Upper lobe of right lung (tissue), 1 donor: ENCODE data around the gene ANKRD40. TPM values are rescaled to one million over a fixed set of nuclear protein-coding genes. Genes with fewer than 3 reads are reported as not detected.
A peak's percentile ranks its signal among the peaks of the same experiment; 100 is the strongest.
"Not testable (repeated sequence)": the region's sequence is repeated elsewhere in the genome, so short reads cannot be mapped to it uniquely, and the experiment has no call there.

Source experiments
- ATAC-seq: fragments of 200-7000 bp; cut with Tn5 transposase; one replicate; pipeline ENCODE4 v1.9.1; 2020; ENCODE audit warnings: mild to moderate bottlenecking, moderate library complexity
- DNase-seq: peaks from one replicate; pipeline ENCODE4 v3.0.0-alpha.2; 2020
- H3K27ac ChIP-seq: fragments of 200-600 bp; one replicate; pipeline ENCODE4 v1.8.0; 2022
- H3K27me3 ChIP-seq: fragments of 200-600 bp; one replicate; pipeline ENCODE4 v1.8.0; 2022; ENCODE audit warnings: mild to moderate bottlenecking
- H3K36me3 ChIP-seq: fragments of 200-600 bp; one replicate; pipeline ENCODE4 v1.8.0; 2022
- H3K4me1 ChIP-seq: fragments of 200-600 bp; one replicate; pipeline ENCODE4 v1.8.0; 2022
- H3K4me3 ChIP-seq: fragments of 200-600 bp; one replicate; pipeline ENCODE4 v1.8.0; 2022; ENCODE audit warnings: mild to moderate bottlenecking
- H3K9me3 ChIP-seq: fragments of 200-600 bp; one replicate; pipeline ENCODE4 v1.8.0; 2022
- intact Hi-C: fragments of 100-400 bp; cut with DNase I; formaldehyde crosslinking; loops from one replicate; pipeline ENCODE4 v1.11.0; 2022
- total RNA-seq: library from RNA; stranded (reverse); fragmentation: NEBNext Ultra II Directional; extraction: Animal tissue kit (Norgen Biotek cat#: 25700); gene quantifications from one replicate; pipeline ENCODE4 v1.2.1, GENCODE V29; 2021
- TF ChIP-seq, protein P1 (sequence below): fragments of 200-600 bp; IDR thresholded peaks from one replicate; pipeline ENCODE4 v1.8.0; 2022; ENCODE audit warnings: antibody characterized with exemption
- donor health status: DM: no; HTN: yes; CAD: no; lungs with severe emphysema.

Gene ANKRD40
- total RNA-seq, 1 donor from 2014 or later, result 57.7 TPM

DNA sequence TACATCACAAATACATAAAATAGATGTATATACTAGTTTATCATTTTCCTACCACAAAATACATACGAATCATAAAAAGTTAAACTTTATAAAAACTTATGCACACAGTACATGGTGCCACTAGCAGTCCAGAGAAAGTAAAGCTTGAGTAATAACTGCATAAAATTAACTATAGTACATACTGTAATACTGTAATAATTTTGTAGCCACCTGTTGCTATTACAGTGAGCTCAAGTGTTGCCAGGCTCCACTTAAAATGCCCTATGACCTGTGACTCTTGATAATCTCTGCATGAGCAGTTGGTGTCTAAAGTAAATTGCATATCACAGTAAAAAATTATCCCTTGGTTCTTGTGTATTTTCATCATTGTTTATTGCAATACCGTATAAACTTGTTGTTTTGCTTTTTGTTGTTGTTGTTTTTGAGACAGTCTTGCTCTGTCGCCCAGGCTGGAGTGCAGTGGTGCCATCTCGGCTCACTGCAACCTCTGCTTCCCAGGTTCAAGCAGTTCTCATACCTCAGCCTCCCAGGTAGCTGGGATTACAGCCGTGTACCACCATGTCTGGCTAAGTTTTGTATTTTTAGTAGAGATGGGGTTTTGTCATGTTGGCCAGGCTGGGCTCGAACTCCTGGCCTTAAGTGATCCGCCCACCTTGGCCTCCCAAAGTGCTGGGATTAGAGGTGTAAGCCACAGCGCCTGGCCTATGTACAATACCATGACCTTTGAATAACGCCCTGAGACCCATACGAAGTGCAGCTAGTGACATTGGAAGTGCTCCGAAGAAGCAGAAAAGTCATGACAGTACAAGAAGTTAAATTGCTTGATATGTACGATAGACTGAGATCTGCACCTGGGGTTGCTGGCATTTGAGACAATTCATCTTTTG, 18.3 kb upstream of the ANKRD40 start:
- TF ChIP-seq, protein P1, sequence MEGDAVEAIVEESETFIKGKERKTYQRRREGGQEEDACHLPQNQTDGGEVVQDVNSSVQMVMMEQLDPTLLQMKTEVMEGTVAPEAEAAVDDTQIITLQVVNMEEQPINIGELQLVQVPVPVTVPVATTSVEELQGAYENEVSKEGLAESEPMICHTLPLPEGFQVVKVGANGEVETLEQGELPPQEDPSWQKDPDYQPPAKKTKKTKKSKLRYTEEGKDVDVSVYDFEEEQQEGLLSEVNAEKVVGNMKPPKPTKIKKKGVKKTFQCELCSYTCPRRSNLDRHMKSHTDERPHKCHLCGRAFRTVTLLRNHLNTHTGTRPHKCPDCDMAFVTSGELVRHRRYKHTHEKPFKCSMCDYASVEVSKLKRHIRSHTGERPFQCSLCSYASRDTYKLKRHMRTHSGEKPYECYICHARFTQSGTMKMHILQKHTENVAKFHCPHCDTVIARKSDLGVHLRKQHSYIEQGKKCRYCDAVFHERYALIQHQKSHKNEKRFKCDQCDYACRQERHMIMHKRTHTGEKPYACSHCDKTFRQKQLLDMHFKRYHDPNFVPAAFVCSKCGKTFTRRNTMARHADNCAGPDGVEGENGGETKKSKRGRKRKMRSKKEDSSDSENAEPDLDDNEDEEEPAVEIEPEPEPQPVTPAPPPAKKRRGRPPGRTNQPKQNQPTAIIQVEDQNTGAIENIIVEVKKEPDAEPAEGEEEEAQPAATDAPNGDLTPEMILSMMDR, result no peak
- Histone ChIP-seq H3K9me3 (no peaks in the 10 kb centered on the region), H3K36me3 (no peaks in the 10 kb centered on the region), H3K4me1 (peaks cover 68% of the 10 kb centered on the region), H3K4me3 (no peak overlapping the region), H3K27me3 (no peaks in the 10 kb centered on the region), H3K27ac (no peak overlapping the region)
- no peak for DNase-seq
- ATAC-seq, result no peak
- intact Hi-C loops, result no loop called here

DNA sequence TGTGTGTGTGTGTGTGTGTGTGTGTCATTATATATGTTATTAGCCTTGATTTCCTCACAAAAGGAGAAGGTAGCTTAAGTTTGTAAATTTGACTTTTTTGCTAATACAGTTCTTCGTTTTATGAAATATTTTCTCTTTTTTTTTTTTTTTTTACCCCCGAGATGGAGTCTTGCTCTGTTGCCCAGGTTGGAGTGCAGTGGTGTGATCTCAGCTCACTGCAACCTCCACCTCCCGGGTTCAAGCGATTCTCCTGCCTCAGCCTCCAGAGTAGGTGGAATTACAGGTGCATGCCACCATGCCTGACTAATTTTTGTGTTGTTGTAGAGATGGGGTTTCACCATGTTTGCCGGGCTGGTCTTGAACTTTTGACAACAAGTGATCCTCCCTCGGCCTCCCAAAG, 16.9 kb upstream of the ANKRD40 start:
- ATAC-seq, H3K9me3 ChIP-seq, intact Hi-C loops, H3K4me3 ChIP-seq, H3K36me3 ChIP-seq, H3K27me3 ChIP-seq, H3K27ac ChIP-seq, DNase-seq: not testable (repeated sequence)
- H3K4me1 ChIP-seq, result peaks cover 56% of the 10 kb centered on the region

DNA sequence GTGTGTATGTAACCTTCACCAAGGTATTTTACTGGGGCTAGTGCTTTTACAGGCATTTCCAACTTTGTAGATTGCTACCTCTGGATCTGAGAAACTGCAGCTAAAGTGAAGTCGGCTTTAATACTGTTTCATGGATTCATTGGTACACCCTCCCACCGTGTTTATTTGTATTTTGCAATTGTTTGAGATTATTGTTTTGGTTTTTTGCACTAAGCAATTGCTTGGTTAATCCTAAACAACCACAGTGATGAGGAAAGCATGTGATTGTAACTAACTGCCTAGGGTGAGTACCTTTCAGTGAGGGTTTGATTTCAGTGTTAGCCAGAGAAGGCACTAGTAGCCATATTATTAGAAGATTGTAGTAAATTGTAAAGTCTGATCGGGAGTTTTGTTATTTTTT, 15.0 kb upstream of the ANKRD40 start:
- H3K4me1 ChIP-seq, result peaks cover 47% of the 10 kb centered on the region
- H3K36me3 ChIP-seq, result no peaks in the 10 kb centered on the region
- no peak overlapping the region for H3K4me3 ChIP-seq
- TF ChIP-seq, protein P1, result no peak
- no peak overlapping the region for H3K27ac ChIP-seq
- no peaks in the 10 kb centered on the region for H3K9me3 ChIP-seq
- no peaks in the 10 kb centered on the region for H3K27me3 ChIP-seq
- ATAC-seq (no peak), DNase-seq (no peak)
- intact Hi-C loops, result no loop called here

DNA sequence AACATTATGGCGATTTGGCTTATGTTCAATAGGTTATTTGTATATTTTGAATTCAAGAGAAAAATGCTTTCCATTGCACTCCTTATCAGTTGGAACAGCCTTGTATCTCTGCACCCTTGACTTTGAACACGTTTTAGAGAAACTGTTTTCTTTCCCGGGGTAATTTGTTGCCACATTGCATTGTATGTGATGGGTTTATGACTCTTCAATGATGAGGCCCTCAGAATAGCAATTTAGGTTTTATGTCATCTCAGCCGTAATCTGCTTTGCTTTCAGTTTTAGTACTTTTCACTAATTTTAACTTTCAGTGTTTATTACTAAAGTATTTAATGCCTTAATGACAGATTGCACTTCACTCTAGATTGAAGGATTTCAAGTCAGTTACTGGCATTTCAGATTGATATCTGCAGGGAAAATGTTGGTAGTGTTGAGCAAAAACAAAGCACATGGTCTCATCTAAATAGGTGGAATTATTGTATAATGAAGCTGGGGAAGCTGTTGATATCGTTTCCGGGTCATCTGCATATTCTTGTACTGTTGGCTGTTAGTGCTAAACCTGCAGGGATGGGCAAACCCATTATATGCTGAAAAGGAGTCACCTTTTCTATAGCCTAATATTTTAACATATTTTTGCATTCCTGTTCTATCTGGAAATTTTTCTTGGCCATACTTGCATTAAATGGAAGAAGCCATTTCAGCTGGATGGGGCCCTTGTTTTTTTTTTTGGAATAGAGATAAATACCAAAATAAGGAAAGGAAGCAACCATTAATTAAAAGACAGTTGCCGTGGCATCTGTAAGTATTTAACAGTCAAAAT, 13.7 kb upstream of the ANKRD40 start:
- no peaks in the 10 kb centered on the region for H3K27me3 ChIP-seq
- intact Hi-C loops, result no loop called here
- no peak overlapping the region for H3K27ac ChIP-seq
- no peaks in the 10 kb centered on the region for H3K36me3 ChIP-seq
- TF ChIP-seq, protein P1, result no peak
- H3K9me3 ChIP-seq, result no peaks in the 10 kb centered on the region
- no peak for ATAC-seq
- DNase-seq, result no peak
- peak overlapping the region; percentile 89 for H3K4me3 ChIP-seq
- peaks cover 35% of the 10 kb centered on the region for H3K4me1 ChIP-seq

DNA sequence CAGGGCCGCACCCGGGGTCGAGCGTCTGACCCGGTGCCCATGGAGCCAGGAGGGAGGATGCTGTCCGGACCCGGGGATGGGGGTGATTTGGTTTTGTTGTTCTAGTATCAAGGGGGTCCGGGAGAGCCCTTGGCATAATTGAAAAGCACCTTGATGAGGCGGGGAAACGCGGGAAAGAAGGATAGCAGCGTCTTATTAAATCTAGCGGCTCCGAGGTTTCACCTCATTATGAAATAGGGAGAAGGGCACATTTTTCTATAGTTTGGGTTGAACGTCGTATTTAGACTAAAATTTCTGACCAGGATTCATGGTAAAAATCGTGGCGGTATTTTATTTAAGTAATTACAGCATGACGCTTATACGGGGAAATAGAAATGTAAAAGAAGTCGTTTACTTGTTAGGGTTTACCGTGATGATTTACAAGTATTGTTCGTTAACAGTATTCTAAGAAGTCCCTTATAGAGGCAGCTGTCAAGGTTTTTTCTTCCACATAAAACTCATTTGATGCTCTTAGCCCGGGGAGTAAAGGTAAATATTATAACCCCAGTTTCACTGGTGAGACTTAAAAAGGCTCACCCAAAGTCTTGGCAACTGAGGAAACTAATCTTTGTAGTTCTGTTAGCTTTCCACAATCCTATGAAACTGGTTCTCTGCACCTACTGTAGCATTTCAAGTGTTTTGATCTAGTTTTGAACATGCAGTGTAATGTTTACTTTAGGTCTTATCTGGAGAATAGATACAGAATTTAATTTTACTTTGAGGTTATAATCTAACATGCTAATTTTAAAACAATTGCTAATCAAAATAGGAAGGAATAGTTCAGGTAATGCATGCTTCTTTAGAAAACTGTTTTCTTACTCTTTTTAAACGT, 12.4 kb upstream of the ANKRD40 start:
- intact Hi-C loops, result no loop called here
- peaks cover 28% of the 10 kb centered on the region for H3K4me1 ChIP-seq

More for the DNA sequence above, 12.4 kb upstream of the ANKRD40 start:
- TF ChIP-seq, protein P1, result no peak
- ATAC-seq, result no peak
- Histone ChIP-seq H3K27me3 (no peaks in the 10 kb centered on the region), H3K4me3 (peak overlapping the region; percentile 89), H3K9me3 (no peaks in the 10 kb centered on the region), H3K27ac (peak overlapping the region; percentile 94), H3K36me3 (no peaks in the 10 kb centered on the region)
- no peak for DNase-seq
